ENCODE results near the gene SLC16A12. TPM values are rescaled to one million over a fixed set of nuclear protein-coding genes. Genes with fewer than 3 reads are reported as not detected.
"Not testable (repeated sequence)": the region's sequence is repeated elsewhere in the genome, so short reads cannot be mapped to it uniquely, and the experiment has no call there.

The SLC16A12 gene
- total RNA-seq, 1 donor from 2014 or later = 110 TPM

DNA sequence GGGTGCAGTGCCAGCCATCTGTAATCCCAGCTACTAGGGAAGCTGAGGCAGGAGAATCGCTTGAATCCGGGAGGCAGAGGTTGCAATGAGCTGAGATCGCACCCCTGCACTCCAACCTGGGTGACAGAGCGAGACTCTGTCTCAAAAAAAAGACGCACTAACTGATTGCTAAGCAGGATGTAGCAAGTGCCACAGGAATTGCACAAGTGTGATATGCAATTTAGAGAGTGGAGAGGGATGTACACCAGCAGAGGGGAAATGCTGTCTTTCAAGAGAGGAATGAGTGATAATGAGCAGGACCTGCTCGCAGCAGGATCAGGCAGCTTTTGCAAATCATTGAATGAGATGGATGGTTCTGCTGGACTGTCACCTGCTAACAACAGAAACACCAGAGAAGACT, 13.3 kb upstream of the SLC16A12 start:
- DNase-seq (ENCODE audit: low read depth) = no peak

DNA sequence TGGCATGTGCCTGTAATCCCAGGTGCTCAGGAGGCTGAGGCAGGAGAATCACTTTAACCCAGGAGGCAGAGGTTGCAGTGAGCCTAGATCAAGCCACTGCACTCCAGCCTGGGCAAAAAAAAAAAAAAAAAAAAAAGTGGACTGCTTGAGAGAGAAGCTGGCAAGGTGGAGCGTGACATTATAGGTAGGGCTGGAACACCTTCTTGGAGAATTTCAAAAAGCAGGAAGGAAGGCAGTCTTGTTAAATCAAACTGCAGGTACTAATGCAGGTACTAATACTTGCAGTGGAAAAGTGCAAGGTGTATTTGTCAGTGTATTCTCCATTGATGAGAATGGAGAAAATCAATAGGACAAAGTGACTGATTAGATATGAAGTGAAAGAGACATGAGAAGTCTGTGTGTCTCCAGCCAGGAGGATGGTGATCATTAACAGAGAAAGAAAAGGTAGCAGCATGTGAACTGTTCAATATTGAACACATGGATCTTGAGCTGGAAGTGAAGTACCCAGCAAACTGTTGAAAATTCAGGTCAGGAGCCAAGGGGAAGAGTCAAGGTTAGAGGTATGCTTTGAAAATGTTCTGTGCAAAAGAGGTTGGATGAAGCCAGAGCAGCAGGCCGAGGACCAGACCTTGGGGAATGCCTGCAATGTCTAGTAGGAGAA, 12.6 kb upstream of the SLC16A12 start:
- DNase-seq (ENCODE audit: low read depth) = no peak

DNA sequence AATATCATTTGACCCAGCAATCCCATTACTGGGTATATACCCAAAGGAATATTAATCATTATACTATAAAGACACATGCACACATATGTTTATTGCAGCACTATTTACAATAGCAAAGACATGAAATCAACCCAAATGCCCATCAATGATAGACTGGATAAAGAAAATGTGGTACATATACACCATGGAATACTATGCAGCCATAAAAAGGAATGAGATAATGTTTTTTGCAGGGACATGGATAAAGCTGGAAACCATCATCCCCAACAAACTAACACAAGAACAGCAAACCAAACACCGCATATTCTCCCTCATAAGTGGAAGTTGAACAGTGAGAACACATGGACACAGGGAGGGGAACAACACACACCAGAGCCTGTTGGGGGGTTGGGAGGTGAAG, 11.3 kb upstream of the SLC16A12 start:
- DNase-seq (ENCODE audit: low read depth) = not testable (repeated sequence)

DNA sequence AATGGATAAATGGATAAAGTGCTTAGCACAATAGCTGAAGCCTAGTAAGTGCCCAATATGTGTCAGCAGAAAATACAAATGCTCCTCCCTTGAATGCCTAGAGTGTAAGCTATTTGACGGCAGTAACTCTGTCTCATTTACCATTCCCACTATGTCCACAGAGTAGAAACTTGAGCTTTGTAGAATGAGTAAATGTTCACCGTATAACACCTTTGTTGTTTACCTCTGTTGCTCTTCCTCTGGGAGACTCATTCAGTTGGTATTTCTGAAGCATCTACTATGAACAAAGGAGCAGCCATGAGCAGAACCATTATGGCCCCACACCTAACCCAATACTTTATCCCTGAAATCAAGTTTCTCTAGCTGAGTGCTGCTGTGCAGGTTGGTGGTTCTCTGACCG, 8.4 kb upstream of the SLC16A12 start:
- DNase-seq (ENCODE audit: low read depth) = no peak

DNA sequence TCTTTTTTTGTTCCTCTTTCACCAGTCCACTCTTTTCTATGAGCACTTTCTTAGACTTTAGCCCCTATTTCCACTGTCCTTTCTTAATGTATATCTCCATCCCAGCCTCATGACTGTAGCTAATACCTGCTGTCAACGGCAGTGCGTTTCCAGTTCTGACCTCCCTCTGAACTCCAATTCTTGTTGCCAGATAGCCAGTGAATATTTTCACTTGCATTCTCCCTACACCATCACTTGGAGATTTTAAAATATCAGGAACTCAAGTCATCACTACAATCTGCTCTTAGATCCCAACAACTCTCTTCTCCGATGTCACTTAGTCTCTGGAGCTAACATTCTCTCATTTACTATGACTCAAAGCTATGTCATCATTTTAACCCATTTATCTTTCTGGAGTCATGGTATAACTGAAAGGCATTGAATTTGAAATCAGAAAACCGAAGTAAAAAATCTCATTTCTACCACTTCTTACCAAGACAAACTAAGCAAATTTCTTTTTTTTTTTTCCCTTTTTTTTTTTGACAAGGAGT, 5.1 kb upstream of the SLC16A12 start:
- no peak for DNase-seq (ENCODE audit: low read depth)

DNA sequence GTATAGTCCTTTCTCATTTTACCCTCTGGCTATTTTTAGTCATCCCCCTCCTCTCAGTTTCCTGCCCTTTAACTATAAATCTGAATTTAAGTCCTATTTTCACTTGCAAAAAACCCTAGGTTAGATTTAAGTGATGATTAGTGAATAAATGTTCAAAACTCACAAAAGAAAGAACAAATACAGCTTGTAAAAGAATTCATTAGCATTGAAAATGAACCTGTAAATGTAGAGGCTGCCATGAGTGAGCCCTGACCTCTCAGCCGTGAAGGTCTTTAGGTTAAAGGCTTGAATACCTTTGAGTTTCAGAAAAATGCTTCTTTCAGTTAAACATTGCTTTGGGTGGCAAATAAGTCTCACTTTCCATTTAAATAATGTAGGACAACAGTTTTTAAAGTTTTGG, 2.0 kb upstream of the SLC16A12 start:
- peak; percentile 65 for DNase-seq (ENCODE audit: low read depth)

DNA sequence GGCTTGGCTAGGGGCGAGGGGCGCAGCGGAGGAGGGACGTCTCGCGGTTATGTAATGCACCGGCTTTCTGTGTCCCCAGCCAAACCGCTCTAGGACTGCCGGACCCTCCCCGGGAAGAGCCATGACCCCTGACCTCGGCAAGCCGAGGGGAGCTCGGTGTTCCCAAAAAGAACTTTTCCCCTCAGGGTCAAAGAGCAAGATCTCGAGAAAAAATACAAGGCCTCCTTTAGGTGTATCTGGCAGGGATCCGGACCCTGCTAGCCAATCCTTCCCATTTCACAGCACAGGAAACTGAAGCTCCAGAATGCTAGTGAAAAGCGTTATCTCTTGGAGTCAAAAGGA, 590 bp upstream of the SLC16A12 start:
- DNase-seq (ENCODE audit: low read depth) = no peak

DNA sequence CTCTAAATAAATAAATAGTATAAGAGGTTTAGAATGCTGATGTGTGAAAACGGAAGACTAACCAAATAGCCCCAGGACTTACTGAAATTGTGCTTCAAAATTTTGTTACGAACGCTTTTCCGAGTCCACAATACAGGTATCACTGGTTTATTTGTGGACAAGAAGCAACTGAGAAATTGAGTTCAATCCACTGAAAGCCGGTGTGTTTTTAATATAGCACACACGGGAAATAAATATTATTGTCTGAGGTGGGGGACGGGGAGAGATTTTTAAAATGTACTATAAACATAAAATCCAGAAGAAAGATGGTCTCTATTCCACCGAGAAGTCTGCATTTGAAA, 598 bp downstream of the SLC16A12 start:
- DNase-seq (ENCODE audit: low read depth) = peak; percentile 36

DNA sequence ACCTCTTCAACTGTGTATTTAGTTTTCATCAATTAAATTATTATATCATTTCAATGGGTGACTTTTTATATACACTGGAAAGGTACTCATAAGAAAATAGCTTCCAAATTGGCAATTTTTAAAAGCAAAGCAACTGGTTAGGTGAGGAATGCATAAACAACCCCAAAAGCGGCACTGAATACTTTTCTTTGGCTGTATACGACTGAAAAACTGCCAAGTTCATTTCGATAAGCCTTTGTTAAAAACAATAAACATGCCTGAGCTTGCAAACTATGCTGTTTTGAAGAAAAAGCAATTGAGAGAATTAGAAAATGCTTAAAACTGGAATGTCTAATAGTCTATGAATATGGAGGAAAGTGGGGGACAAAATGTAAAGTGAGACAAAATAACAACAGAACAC, 2.9 kb downstream of the SLC16A12 start:
- no peak for DNase-seq (ENCODE audit: low read depth)

DNA sequence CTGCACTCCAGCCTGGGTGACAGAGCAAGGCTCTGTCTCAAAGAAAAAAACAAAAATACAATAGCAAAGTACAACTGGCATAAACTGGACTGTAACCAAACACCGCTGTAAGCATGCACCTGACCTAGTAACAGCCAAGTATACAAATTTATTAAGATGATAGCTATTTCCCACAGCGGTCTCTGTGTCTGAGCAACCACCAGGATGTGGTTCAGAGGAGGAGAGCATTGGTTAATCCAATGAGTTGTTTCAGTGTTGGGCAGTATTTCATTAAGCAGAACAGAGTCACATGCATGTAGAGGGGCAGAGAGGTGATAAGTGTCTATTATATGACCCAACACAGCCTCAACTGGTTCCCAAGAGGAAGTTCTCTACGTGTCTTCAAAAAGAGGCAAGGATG, 4.0 kb downstream of the SLC16A12 start:
- peak; percentile 62 for DNase-seq (ENCODE audit: low read depth)

DNA sequence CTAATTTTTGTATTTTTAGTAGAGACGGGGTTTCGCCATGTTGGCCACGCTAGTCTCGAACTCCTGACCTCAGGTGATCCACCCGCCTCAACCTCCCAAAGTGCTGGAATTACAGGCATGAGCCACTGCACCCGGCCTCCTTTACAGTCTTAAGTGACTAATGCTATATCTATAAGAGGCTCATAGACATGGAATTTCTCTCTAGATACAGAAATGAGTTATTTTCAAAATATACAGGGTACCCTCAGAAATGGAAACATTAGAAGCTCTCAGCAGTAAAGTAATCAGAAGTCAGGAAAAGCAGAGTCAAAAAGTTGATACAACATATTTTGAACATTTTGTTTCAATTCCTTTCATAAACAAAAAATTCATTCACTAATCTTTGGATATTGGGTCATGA, 5.7 kb downstream of the SLC16A12 start:
- not testable (repeated sequence) for DNase-seq (ENCODE audit: low read depth)

DNA sequence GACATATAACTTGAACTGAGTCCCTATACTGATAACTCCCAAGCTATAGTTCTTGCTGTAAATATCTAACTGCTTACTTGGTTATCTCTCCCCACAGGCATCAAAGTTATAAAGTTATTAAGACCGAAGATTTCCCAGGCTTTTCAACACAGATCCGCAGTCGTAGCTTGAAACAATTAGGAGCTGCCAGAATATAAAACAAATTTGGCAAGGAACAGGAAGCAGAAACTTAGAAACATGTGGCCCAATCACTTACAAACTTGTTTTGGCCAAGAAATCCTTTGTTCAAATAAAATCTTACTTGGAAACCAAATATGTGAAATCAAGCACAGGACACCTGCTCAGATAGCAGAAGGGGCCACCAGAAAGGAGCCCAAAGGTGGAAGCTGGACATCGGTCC, 9.0 kb downstream of the SLC16A12 start:
- DNase-seq (ENCODE audit: low read depth) = no peak

DNA sequence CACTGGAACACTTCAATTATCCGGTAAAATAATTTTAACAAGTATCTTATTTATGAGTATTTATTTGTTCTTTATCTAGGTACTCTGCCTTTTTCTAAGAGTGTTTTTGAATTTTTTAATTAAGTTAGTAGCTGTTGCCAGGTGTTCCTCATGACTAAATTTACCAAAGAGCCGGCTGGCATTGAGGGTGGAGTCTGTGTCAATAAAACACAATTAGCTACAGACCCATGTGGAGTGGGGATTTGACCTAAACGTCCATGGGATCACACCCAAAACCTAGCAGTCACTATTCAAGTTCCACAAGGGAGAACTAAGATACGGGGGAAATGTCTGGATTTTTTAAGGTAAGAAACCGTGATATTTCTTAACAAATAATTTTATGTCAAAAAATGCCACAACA, 9.8 kb downstream of the SLC16A12 start:
- no peak for DNase-seq (ENCODE audit: low read depth)

DNA sequence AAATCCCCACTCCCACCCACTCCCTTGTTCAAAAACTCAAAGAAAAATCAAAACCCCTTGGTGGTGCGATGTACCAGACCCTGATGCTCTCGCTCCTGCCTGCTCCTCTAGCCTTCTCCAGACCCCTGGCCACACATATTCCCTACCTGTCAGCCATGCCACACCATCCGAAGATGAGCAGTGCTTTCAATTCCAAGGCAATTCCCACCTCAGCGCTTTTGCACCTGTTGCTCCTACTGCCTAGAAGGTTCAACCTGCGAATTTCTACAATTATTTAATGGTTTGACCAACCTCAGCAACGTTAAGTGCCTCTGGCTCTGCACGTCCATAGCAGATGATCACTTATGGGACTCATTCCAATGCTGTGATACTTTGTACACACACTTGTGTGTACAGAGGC, 11.1 kb downstream of the SLC16A12 start:
- no peak for DNase-seq (ENCODE audit: low read depth)

DNA sequence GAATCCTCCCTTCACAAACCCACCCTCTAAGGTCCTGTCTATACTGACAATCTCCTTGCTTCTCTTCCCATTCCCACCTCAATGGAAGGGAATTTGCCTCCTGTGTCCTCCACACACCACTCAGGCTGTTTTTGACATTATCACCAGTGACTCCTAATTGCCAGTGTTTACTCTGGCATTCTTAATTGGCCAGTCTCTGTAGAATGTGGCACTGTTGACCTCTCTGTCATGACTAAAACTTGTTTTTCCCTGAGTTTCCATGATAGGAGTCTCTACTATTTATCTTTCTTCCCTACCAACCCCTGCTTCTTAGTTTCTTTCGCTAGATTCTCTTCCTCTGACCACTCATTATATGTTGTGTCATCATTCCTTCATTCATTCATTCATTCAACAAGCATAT, 12.1 kb downstream of the SLC16A12 start:
- DNase-seq (ENCODE audit: low read depth) = peak; percentile 53

DNA sequence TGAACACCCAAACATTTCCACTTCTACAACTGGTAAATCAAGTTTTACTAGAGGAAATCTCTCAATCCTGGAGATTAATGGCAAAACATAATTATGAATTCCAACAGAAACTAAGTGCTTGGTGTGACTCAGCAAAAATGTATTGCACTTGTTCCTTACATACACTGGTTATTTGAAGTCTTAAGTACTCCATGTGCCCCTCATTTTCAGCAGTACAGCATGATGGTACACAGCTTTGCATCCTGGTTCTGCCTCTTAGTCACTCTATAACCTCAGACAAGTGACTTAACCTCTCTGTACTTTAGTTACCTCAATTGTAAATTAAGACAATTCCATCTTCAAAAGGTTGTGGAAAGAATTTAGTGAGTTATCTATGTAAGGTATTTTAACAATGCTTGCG, 12.9 kb downstream of the SLC16A12 start:
- DNase-seq (ENCODE audit: low read depth) = peak; percentile 44

DNA sequence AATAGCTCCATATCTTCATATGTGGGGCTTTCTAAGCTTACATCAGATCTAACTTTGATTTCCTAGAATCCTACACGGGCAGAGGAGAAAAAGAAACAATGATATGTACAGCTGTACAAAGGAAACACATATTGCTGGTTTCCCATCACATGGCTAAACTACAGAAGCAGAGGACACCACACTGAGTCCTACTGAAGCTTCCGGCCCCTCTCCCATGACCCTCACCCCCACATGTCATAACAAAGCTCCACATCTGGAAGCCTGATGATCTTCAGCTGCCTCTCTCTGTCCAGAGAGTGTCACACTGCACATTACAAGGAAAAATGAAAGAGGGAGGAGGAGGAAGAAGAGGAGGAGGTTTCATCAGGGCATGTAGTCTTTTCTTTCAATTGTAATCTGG, 14.0 kb downstream of the SLC16A12 start:
- no peak for DNase-seq (ENCODE audit: low read depth)

DNA sequence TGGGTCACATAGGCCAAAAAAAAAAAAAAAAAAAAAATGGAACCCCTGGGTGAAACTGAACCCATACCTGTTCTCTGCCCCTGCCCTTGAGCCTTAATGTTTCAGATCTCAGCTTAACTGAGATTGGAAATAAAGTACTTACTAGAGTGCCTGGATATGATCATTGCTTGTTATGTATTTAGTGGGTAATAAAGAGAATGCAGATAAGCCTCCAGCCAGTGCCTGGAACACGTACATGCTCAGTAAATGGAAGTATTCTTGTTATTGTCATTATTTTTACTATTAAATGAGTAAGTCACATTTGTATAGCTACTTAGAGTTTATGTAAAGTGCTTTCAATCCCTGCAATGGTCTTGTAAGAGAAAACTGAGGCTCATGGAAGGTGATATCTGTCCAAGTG, 14.7 kb downstream of the SLC16A12 start:
- no peak for DNase-seq (ENCODE audit: low read depth)

DNA sequence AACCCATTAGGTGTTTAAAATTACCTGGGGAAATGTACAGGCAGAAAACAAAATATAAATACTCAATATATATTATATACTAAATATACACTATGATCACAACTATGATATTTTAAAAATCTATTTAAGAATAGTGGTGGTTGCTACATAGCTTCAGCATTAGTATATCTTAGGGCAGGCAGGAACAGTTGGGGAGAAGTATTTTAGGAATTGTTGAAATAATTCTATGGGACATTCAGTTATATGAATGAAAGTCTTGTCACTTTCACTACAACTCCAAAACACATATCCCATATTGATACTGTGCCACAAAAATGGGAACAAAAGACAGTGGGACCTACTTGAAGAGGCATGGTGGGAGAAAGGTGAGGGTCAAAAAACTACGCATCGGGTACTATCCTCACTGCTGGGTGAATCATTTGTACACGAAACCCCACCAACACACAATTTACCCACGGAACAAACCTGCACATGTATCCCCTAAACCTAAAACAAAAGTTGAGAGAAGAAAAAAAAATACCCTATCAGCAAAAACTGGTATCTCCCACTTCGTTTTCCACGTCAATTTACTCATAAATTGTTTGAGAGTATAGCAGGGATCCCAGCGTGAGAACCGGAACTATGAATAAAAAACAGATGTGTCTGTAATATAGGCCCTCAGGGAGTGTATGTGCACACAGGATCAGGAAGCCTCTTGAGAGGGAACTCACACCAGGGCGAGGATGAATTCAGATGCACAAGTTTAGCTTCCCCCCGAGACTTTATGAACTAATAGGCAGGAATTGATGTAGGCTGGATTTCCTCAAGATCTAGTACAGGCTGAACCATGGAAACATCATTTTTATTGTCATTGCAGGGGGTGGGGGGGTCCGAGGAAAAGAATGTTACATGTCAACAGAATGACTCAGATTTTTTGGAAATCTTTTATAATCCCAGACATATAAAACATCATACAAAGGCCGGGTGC, 16.2 kb downstream of the SLC16A12 start:
- DNase-seq (ENCODE audit: low read depth) = no peak

DNA sequence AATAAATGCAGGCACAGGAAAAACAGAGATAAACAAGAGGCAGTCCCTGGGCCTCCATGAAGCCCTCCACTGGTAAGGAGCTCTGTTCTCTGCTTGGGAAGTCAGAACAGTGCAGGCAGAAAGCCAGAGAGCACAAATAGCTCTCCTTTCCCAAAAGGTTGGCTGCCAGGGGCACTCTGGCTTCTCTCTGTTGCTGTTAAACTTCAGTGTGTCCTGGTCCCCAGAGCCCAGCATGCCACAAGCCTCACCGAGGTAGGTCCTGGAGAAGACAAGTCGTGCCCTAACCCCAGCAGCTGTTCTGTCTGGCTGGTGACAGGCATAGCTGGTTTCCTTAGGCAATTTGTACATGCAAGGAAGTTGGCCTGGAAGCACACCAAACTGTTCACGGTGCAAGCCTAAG, 17.3 kb downstream of the SLC16A12 start:
- DNase-seq (ENCODE audit: low read depth) = no peak

DNA sequence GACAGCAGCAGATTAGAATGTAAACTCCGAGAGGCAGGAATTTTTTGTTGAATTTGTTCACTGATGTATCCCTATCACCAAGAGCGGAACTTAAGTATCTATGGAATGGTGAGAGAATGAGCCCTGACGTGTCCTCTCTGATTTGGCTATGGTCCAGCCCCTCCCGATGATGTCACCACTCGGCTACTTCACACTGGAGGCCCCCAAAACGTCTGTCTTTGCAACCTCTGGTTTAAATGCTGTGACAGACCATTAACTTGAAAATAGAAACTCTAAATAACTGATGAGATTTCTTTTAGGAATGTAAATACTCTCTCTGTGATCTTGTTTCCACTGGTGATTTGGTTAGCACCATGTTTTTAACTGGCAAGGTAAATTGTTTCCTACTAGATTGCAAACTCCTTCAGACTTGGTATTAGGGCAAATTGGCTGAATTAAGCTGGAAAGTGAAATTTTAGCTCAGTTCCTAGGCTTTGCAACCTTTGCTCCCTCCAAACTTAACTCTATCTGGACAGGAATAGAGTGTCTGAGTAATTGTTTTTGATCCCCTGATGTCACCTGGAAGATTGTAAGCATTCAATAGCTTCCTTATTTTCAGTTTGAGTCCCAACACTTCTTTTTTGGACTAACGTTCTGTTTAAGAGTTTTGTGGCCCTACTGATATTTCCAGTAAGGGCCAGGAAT, 19.1 kb downstream of the SLC16A12 start:
- DNase-seq (ENCODE audit: low read depth) = peak; percentile 97

DNA sequence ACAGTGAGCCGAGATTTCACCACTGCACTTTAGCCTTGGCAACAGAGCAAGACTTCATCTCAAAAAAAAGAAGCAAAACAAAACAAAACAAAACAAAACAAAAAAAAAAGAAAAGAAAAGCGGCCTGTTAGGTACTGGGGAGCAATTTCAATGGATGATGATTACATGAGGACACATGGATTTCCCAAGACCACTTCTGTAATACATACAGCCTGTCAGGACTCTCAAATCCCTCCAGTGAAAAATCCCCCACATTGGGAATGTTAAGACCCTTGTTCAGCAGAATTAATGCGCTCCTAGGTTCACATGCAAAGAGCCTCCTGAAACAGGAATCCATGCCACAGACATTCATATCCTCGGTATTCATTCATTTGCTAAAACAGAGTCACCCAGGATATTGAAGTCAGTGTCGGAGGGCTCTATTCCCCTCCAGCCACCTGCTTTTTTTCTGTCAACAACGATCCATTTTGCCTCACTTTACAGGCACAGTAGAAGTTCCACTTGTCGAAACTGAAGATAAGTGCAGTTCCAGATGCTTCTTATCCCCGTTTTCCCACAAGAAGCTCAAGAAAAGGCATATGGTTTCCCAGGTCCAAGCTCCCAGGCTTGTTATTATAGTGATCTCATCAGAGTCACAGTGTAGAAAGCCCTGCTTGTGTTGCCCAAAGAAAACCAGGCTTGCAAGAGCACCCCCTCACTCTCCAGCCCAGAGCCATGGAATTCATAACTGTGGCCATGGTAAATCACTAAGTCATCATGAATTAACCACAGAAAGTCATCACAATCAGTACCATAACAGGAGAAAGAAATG, 20.2 kb downstream of the SLC16A12 start:
- peak; percentile 98 for DNase-seq (ENCODE audit: low read depth)
